ENCODE measurements around the gene LRRC1.

Gene LRRC1

GRCh38 chr6:53943395-53943794 is 148.6 kb downstream of the LRRC1 start:
- H3K4me1 ChIP-seq (ENCODE audit: insufficient read depth, low read length) = peaks cover 32% of the 10 kb centered on the region
- no peak overlapping the region for H3K4me2 ChIP-seq (ENCODE audit: insufficient read depth, low read length)
- H3K36me3 ChIP-seq (ENCODE audit: insufficient read depth, low read length) = no peaks in the 10 kb centered on the region
- no peaks in the 10 kb centered on the region for H3K79me2 ChIP-seq (ENCODE audit: insufficient read depth, low read length)
- H3K9ac ChIP-seq (ENCODE audit: low read depth, low read length) = no peak overlapping the region
- H3K4me3 ChIP-seq (ENCODE audit: low read depth in 1 of 2, low read length in 2 of 2) = no peak overlapping the region
- peaks cover 3% of the 10 kb centered on the region for H3K9me3 ChIP-seq (ENCODE audit: insufficient read depth, low read length, severe bottlenecking)
- no peaks in the 10 kb centered on the region for H4K20me1 ChIP-seq (ENCODE audit: insufficient read depth, low read length)
- no peak overlapping the region for H3K27ac ChIP-seq (ENCODE audit: low read length)
- ATAC-seq (ENCODE audit: insufficient read depth, low read depth) (no peak), DNase-seq (no peak)
- no peak overlapping the region for H2AFZ ChIP-seq (ENCODE audit: low read depth, low read length)
- no peaks in the 10 kb centered on the region for H3K27me3 ChIP-seq (ENCODE audit: insufficient read depth, low read length, poor library complexity)
- TF ChIP-seq CTCF (IDR thresholded peaks at IDR 0.05; ENCODE audit: borderline replicate concordance, extremely low read depth, low read length, poor library complexity, severe bottlenecking) = no peak
- TF ChIP-seq EZH2 (IDR thresholded peaks at IDR 0.05; ENCODE audit: borderline replicate concordance, low read depth, low read length, severe bottlenecking) = no peak

GRCh38 chr6:53944091-53944490 is 149.3 kb downstream of the LRRC1 start:
- Histone ChIP-seq H2AFZ (ENCODE audit: low read depth, low read length) (no peak overlapping the region), H3K27ac (ENCODE audit: low read length) (no peak overlapping the region), H4K20me1 (ENCODE audit: insufficient read depth, low read length) (no peaks in the 10 kb centered on the region), H3K9ac (ENCODE audit: low read depth, low read length) (no peak overlapping the region), H3K27me3 (ENCODE audit: insufficient read depth, low read length, poor library complexity) (no peaks in the 10 kb centered on the region), H3K79me2 (ENCODE audit: insufficient read depth, low read length) (no peaks in the 10 kb centered on the region), H3K36me3 (ENCODE audit: insufficient read depth, low read length) (no peaks in the 10 kb centered on the region), H3K4me1 (ENCODE audit: insufficient read depth, low read length) (peaks cover 25% of the 10 kb centered on the region), H3K4me3 (ENCODE audit: low read depth in 1 of 2, low read length in 2 of 2) (no peak overlapping the region), H3K4me2 (ENCODE audit: insufficient read depth, low read length) (no peak overlapping the region), H3K9me3 (ENCODE audit: insufficient read depth, low read length, severe bottlenecking) (peaks cover 3% of the 10 kb centered on the region)
- TF ChIP-seq EZH2 (IDR thresholded peaks at IDR 0.05; ENCODE audit: borderline replicate concordance, low read depth, low read length, severe bottlenecking) = no peak
- TF ChIP-seq CTCF (IDR thresholded peaks at IDR 0.05; ENCODE audit: borderline replicate concordance, extremely low read depth, low read length, poor library complexity, severe bottlenecking) = no peak
- ATAC-seq (ENCODE audit: insufficient read depth, low read depth) = no peak
- no peak for DNase-seq

GRCh38 chr6:53944543-53944942 is 149.7 kb downstream of the LRRC1 start:
- no peak overlapping the region for H3K4me3 ChIP-seq (ENCODE audit: low read depth in 1 of 2, low read length in 2 of 2)
- no peaks in the 10 kb centered on the region for H4K20me1 ChIP-seq (ENCODE audit: insufficient read depth, low read length)
- H3K9me3 ChIP-seq (ENCODE audit: insufficient read depth, low read length, severe bottlenecking) = peaks cover 3% of the 10 kb centered on the region
- H3K27me3 ChIP-seq (ENCODE audit: insufficient read depth, low read length, poor library complexity) = no peaks in the 10 kb centered on the region
- ATAC-seq (ENCODE audit: insufficient read depth, low read depth) = no peak
- H3K79me2 ChIP-seq (ENCODE audit: insufficient read depth, low read length) = no peaks in the 10 kb centered on the region
- H3K9ac ChIP-seq (ENCODE audit: low read depth, low read length) = no peak overlapping the region
- no peak overlapping the region for H2AFZ ChIP-seq (ENCODE audit: low read depth, low read length)
- no peak for DNase-seq
- TF ChIP-seq EZH2 (IDR thresholded peaks at IDR 0.05; ENCODE audit: borderline replicate concordance, low read depth, low read length, severe bottlenecking) (no peak), CTCF (IDR thresholded peaks at IDR 0.05; ENCODE audit: borderline replicate concordance, extremely low read depth, low read length, poor library complexity, severe bottlenecking) (no peak)
- H3K36me3 ChIP-seq (ENCODE audit: insufficient read depth, low read length) = no peaks in the 10 kb centered on the region
- H3K4me2 ChIP-seq (ENCODE audit: insufficient read depth, low read length) = no peak overlapping the region
- no peak overlapping the region for H3K27ac ChIP-seq (ENCODE audit: low read length)
- H3K4me1 ChIP-seq (ENCODE audit: insufficient read depth, low read length) = peaks cover 21% of the 10 kb centered on the region

Data from DND-41 (cell line).